Endometrium (tissue), 2 donors: ENCODE measurements around the gene NEDD4L.

Experiments used
- FAIRE-seq: peaks from 2 replicates; lab custom pipeline; 2012; peaks lifted over from hg19 to GRCh38; lab: Jason Lieb, UNC
- donor health status: control.
- donor health status: control.

Gene NEDD4L

GRCh38 chr18:58183226-58183625, 139.2 kb downstream of the NEDD4L start:
- no peak for FAIRE-seq

GRCh38 chr18:58186258-58186948, 142.4 kb downstream of the NEDD4L start:
- no peak for FAIRE-seq

GRCh38 chr18:58187674-58188073, 143.6 kb downstream of the NEDD4L start:
- FAIRE-seq: no peak

GRCh38 chr18:58188996-58189395, 145.0 kb downstream of the NEDD4L start:
- FAIRE-seq: no peak

- no peak for FAIRE-seq
These were observed 147.0 kb downstream of the NEDD4L start for GRCh38 chr18:58190842-58191530.

GRCh38 chr18:58191626-58192025, 147.6 kb downstream of the NEDD4L start:
- no peak for FAIRE-seq

- no peak for FAIRE-seq
These were observed 148.5 kb downstream of the NEDD4L start for GRCh38 chr18:58192519-58192918.

GRCh38 chr18:58194028-58194427, 150.0 kb downstream of the NEDD4L start:
- FAIRE-seq: no peak

GRCh38 chr18:58195278-58195765, 151.3 kb downstream of the NEDD4L start:
- no peak for FAIRE-seq

- no peak for FAIRE-seq
These were observed 152.1 kb downstream of the NEDD4L start for GRCh38 chr18:58196164-58196563.

- no peak for FAIRE-seq
These were observed 153.2 kb downstream of the NEDD4L start for GRCh38 chr18:58196881-58197872.

- FAIRE-seq: no peak
These were observed 157.2 kb downstream of the NEDD4L start for GRCh38 chr18:58201268-58201667.

GRCh38 chr18:58201733-58202730, 158.0 kb downstream of the NEDD4L start:
- FAIRE-seq: no peak

- no peak for FAIRE-seq
These were observed 160.9 kb downstream of the NEDD4L start for GRCh38 chr18:58204776-58205442.

- no peak for FAIRE-seq
These were observed 161.6 kb downstream of the NEDD4L start for GRCh38 chr18:58205443-58206160.

GRCh38 chr18:58207520-58208152, 163.6 kb downstream of the NEDD4L start:
- FAIRE-seq: no peak

GRCh38 chr18:58208207-58208932, 164.3 kb downstream of the NEDD4L start:
- no peak for FAIRE-seq

- FAIRE-seq: no peak
These were observed 165.3 kb downstream of the NEDD4L start for GRCh38 chr18:58209326-58209725.

GRCh38 chr18:58211510-58211909, 167.5 kb downstream of the NEDD4L start:
- FAIRE-seq: no peak
